ENCODE data around the gene RUNX3.

RUNX3 gene

GRCh38 chr1:24884751-24885150 is 45.3 kb downstream of the RUNX3 start:
- Mint-ChIP-seq H3K4me3 (no peak overlapping the region), H3K27ac (no peak overlapping the region), H3K27me3 (ENCODE audit: low read depth) (peaks cover 33% of the 10 kb centered on the region), H3K36me3 (ENCODE audit: low read depth) (no peaks in the 10 kb centered on the region), H3K4me1 (no peaks in the 10 kb centered on the region), H3K9me3 (peaks cover 19% of the 10 kb centered on the region)
- no peak for TF ChIP-seq CTCF (IDR thresholded peaks at IDR 0.05; ENCODE audit: unreplicated experiment in 3 of 3)

- no peak for TF ChIP-seq CTCF (IDR thresholded peaks at IDR 0.05; ENCODE audit: unreplicated experiment in 3 of 3)
- Mint-ChIP-seq H3K36me3 (ENCODE audit: low read depth) (no peaks in the 10 kb centered on the region), H3K9me3 (peaks cover 18% of the 10 kb centered on the region), H3K27me3 (ENCODE audit: low read depth) (peaks cover 39% of the 10 kb centered on the region), H3K4me3 (no peak overlapping the region), H3K27ac (no peak overlapping the region), H3K4me1 (no peaks in the 10 kb centered on the region)
Measured at GRCh38 chr1:24881034-24881433, 49.0 kb downstream of the RUNX3 start.

- no peak for TF ChIP-seq CTCF (IDR thresholded peaks at IDR 0.05; ENCODE audit: unreplicated experiment in 3 of 3)
- Mint-ChIP-seq H3K4me3 (no peak overlapping the region), H3K27me3 (ENCODE audit: low read depth) (peaks cover 33% of the 10 kb centered on the region), H3K4me1 (no peaks in the 10 kb centered on the region), H3K9me3 (peaks cover 12% of the 10 kb centered on the region), H3K36me3 (ENCODE audit: low read depth) (no peaks in the 10 kb centered on the region), H3K27ac (no peak overlapping the region)
Measured at GRCh38 chr1:24878775-24879742, 51.0 kb downstream of the RUNX3 start.

- Mint-ChIP-seq H3K4me1 (no peaks in the 10 kb centered on the region), H3K9me3 (peaks cover 4% of the 10 kb centered on the region), H3K4me3 (no peak overlapping the region), H3K27ac (no peak overlapping the region), H3K36me3 (ENCODE audit: low read depth) (no peaks in the 10 kb centered on the region), H3K27me3 (ENCODE audit: low read depth) (peaks cover 37% of the 10 kb centered on the region)
- TF ChIP-seq CTCF (IDR thresholded peaks at IDR 0.05; ENCODE audit: unreplicated experiment in 3 of 3), result no peak
Measured at GRCh38 chr1:24878045-24878444, 52.0 kb downstream of the RUNX3 start.

- H3K9me3 Mint-ChIP-seq, result peaks cover 2% of the 10 kb centered on the region
- no peaks in the 10 kb centered on the region for H3K4me1 Mint-ChIP-seq
- no peak overlapping the region for H3K27ac Mint-ChIP-seq
- no peaks in the 10 kb centered on the region for H3K36me3 Mint-ChIP-seq (ENCODE audit: low read depth)
- no peak overlapping the region for H3K4me3 Mint-ChIP-seq
- H3K27me3 Mint-ChIP-seq (ENCODE audit: low read depth), result peaks cover 57% of the 10 kb centered on the region
- no peak for TF ChIP-seq CTCF (IDR thresholded peaks at IDR 0.05; ENCODE audit: unreplicated experiment in 3 of 3)
Measured at GRCh38 chr1:24875991-24876506, 54.0 kb downstream of the RUNX3 start.
